ENCODE results near the gene HPS6.
"Not testable (repeated sequence)": the region's sequence is repeated elsewhere in the genome, so short reads cannot be mapped to it uniquely, and the experiment has no call there.

The HPS6 gene

GRCh38 chr10:102054881-102055646 is 10.1 kb upstream of the HPS6 start:
- Histone ChIP-seq H3K27ac (ENCODE audit: low read depth, low read length) (peak overlapping the region; percentile 75), H3K56ac (ENCODE audit: low read length) (peak overlapping the region; percentile 93), H3K4me3 (ENCODE audit: low read length) (peak overlapping the region; percentile 67), H3K9ac (ENCODE audit: low read length) (peak overlapping the region; percentile 75), H3K18ac (ENCODE audit: low read length) (peak overlapping the region; percentile 77), H3K4me2 (ENCODE audit: low read length) (peak overlapping the region; percentile 60)
- not testable (repeated sequence) for H3K27me3 ChIP-seq (ENCODE audit: insufficient read depth, low read length, poor library complexity); H4K5ac ChIP-seq (ENCODE audit: low read length); DNase-seq; H2BK120ac ChIP-seq (ENCODE audit: low read depth, low read length); H3K36me3 ChIP-seq (ENCODE audit: control insufficient read depth, insufficient read depth, low read length); H2BK5ac ChIP-seq (ENCODE audit: low read length); H3K79me2 ChIP-seq (ENCODE audit: control insufficient read depth, insufficient read depth, low read length); H3K79me1 ChIP-seq (ENCODE audit: low read length); H3K4ac ChIP-seq (ENCODE audit: low read depth, low read length); H3K23ac ChIP-seq (ENCODE audit: low read length); H4K8ac ChIP-seq (ENCODE audit: low read depth, low read length); H2BK15ac ChIP-seq (replicated peaks; ENCODE audit: low read depth); H3K4me1 ChIP-seq (ENCODE audit: control insufficient read depth, low read depth, low read length); H2AK5ac ChIP-seq (ENCODE audit: low read length)
- WGBS (ENCODE audit: extremely low coverage, insufficient coverage, low lambda C conversion rate) = no CpG with 5 or more reads among the region's 34 CpGs

- H3K79me1 ChIP-seq (ENCODE audit: low read length) = peaks cover 9% of the 10 kb centered on the region
- peak within 1 kb of the TSS; percentile 75 for H3K27ac ChIP-seq (ENCODE audit: low read depth, low read length)
- peak; percentile 99 for DNase-seq
- H3K18ac ChIP-seq (ENCODE audit: low read length) = peak within 1 kb of the TSS; percentile 77
- peaks cover 8% of the 10 kb centered on the region for H3K79me2 ChIP-seq (ENCODE audit: control insufficient read depth, insufficient read depth, low read length)
- no CpG with 5 or more reads among the region's 79 CpGs for WGBS (ENCODE audit: extremely low coverage, insufficient coverage, low lambda C conversion rate)
- H4K5ac ChIP-seq (ENCODE audit: low read length) = no peak within 1 kb of the TSS
- no peak within 1 kb of the TSS for H2AK5ac ChIP-seq (ENCODE audit: low read length)
- H3K4me1 ChIP-seq (ENCODE audit: control insufficient read depth, low read depth, low read length) = no peaks in the 10 kb centered on the region
- peak within 1 kb of the TSS; percentile 75 for H3K9ac ChIP-seq (ENCODE audit: low read length)
- H3K56ac ChIP-seq (ENCODE audit: low read length) = peak within 1 kb of the TSS; percentile 93
- H2BK120ac ChIP-seq (ENCODE audit: low read depth, low read length) = no peak within 1 kb of the TSS
- peak within 1 kb of the TSS; percentile 60 for H3K4me2 ChIP-seq (ENCODE audit: low read length)
- H3K4me3 ChIP-seq (ENCODE audit: low read length) = peak within 1 kb of the TSS; percentile 67
- H3K4ac ChIP-seq (ENCODE audit: low read depth, low read length) = peak within 1 kb of the TSS; percentile 72
- H2BK15ac ChIP-seq (replicated peaks; ENCODE audit: low read depth) = no peak within 1 kb of the TSS
- H2BK5ac ChIP-seq (ENCODE audit: low read length) = peak within 1 kb of the TSS; percentile 54
- no peaks in the 10 kb centered on the region for H3K27me3 ChIP-seq (ENCODE audit: insufficient read depth, low read length, poor library complexity)
- H4K8ac ChIP-seq (ENCODE audit: low read depth, low read length) = peak within 1 kb of the TSS; percentile 60
- no peaks in the 10 kb centered on the region for H3K36me3 ChIP-seq (ENCODE audit: control insufficient read depth, insufficient read depth, low read length)
- H3K23ac ChIP-seq (ENCODE audit: low read length) = no peak within 1 kb of the TSS
Measured at GRCh38 chr10:102055647-102056419, 9.3 kb upstream of the HPS6 start, which contains the start of gene ARMH3. Gene ARMH3 (minus strand): TSS chr10:102056173. CDS start chr10:102040114, 16,059 bp downstream.

GRCh38 chr10:102059987-102060386 is 5.2 kb upstream of the HPS6 start:
- Histone ChIP-seq H4K8ac (ENCODE audit: low read depth, low read length) (no peak overlapping the region), H3K9ac (ENCODE audit: low read length) (no peak overlapping the region), H3K27ac (ENCODE audit: low read depth, low read length) (no peak overlapping the region), H3K23ac (ENCODE audit: low read length) (no peak overlapping the region), H3K27me3 (ENCODE audit: insufficient read depth, low read length, poor library complexity) (no peaks in the 10 kb centered on the region), H2AK5ac (ENCODE audit: low read length) (no peak overlapping the region), H3K4me2 (ENCODE audit: low read length) (no peak overlapping the region), H3K18ac (ENCODE audit: low read length) (no peak overlapping the region), H2BK15ac (replicated peaks; ENCODE audit: low read depth) (no peak overlapping the region), H3K36me3 (ENCODE audit: control insufficient read depth, insufficient read depth, low read length) (no peaks in the 10 kb centered on the region), H2BK120ac (ENCODE audit: low read depth, low read length) (no peak overlapping the region), H2BK5ac (ENCODE audit: low read length) (no peak overlapping the region), H3K4me1 (ENCODE audit: control insufficient read depth, low read depth, low read length) (no peaks in the 10 kb centered on the region), H3K4ac (ENCODE audit: low read depth, low read length) (no peak overlapping the region), H3K79me1 (ENCODE audit: low read length) (no peaks in the 10 kb centered on the region), H3K79me2 (ENCODE audit: control insufficient read depth, insufficient read depth, low read length) (no peaks in the 10 kb centered on the region), H3K56ac (ENCODE audit: low read length) (no peak overlapping the region), H4K5ac (ENCODE audit: low read length) (no peak overlapping the region), H3K4me3 (ENCODE audit: low read length) (no peak overlapping the region)
- DNase-seq = no peak

- peak overlapping the region; percentile 54 for H3K56ac ChIP-seq (ENCODE audit: low read length)
Measured at GRCh38 chr10:102064503-102064867, 664 bp upstream of the HPS6 start.

GRCh38 chr10:102065561-102066398 is 631 bp downstream of the HPS6 start:
- Histone ChIP-seq H3K4me2 (ENCODE audit: low read length) (peak overlapping the region; percentile 79), H3K27ac (ENCODE audit: low read depth, low read length) (peak overlapping the region; percentile 83), H2BK15ac (replicated peaks; ENCODE audit: low read depth) (no peak overlapping the region), H3K27me3 (ENCODE audit: insufficient read depth, low read length, poor library complexity) (no peaks in the 10 kb centered on the region), H3K79me2 (ENCODE audit: control insufficient read depth, insufficient read depth, low read length) (no peaks in the 10 kb centered on the region), H2AK5ac (ENCODE audit: low read length) (no peak overlapping the region), H2BK120ac (ENCODE audit: low read depth, low read length) (no peak overlapping the region), H3K9ac (ENCODE audit: low read length) (peak overlapping the region; percentile 90), H3K4ac (ENCODE audit: low read depth, low read length) (peak overlapping the region; percentile 67), H3K4me1 (ENCODE audit: control insufficient read depth, low read depth, low read length) (no peaks in the 10 kb centered on the region), H2BK5ac (ENCODE audit: low read length) (no peak overlapping the region), H3K18ac (ENCODE audit: low read length) (peak overlapping the region; percentile 44), H4K8ac (ENCODE audit: low read depth, low read length) (peak overlapping the region; percentile 87), H3K56ac (ENCODE audit: low read length) (peak overlapping the region; percentile 93), H3K23ac (ENCODE audit: low read length) (no peak overlapping the region), H3K4me3 (ENCODE audit: low read length) (peak overlapping the region; percentile 80), H3K79me1 (ENCODE audit: low read length) (peaks cover 12% of the 10 kb centered on the region), H4K5ac (ENCODE audit: low read length) (no peak overlapping the region), H3K36me3 (ENCODE audit: control insufficient read depth, insufficient read depth, low read length) (no peaks in the 10 kb centered on the region)
- DNase-seq = peak; percentile 49
- no CpG with 5 or more reads among the region's 63 CpGs for WGBS (ENCODE audit: extremely low coverage, insufficient coverage, low lambda C conversion rate)

More at GRCh38 chr10:102064503-102064867, 664 bp upstream of the HPS6 start:
- Histone ChIP-seq H3K9ac (ENCODE audit: low read length) (peak overlapping the region; percentile 90), H2BK5ac (ENCODE audit: low read length) (no peak overlapping the region), H3K4me1 (ENCODE audit: control insufficient read depth, low read depth, low read length) (no peaks in the 10 kb centered on the region), H4K8ac (ENCODE audit: low read depth, low read length) (no peak overlapping the region), H3K4me2 (ENCODE audit: low read length) (no peak overlapping the region), H2BK15ac (replicated peaks; ENCODE audit: low read depth) (no peak overlapping the region), H3K4me3 (ENCODE audit: low read length) (no peak overlapping the region), H4K5ac (ENCODE audit: low read length) (no peak overlapping the region), H2BK120ac (ENCODE audit: low read depth, low read length) (no peak overlapping the region), H2AK5ac (ENCODE audit: low read length) (no peak overlapping the region), H3K4ac (ENCODE audit: low read depth, low read length) (no peak overlapping the region), H3K23ac (ENCODE audit: low read length) (no peak overlapping the region), H3K36me3 (ENCODE audit: control insufficient read depth, insufficient read depth, low read length) (no peaks in the 10 kb centered on the region), H3K27ac (ENCODE audit: low read depth, low read length) (no peak overlapping the region), H3K79me2 (ENCODE audit: control insufficient read depth, insufficient read depth, low read length) (no peaks in the 10 kb centered on the region), H3K27me3 (ENCODE audit: insufficient read depth, low read length, poor library complexity) (no peaks in the 10 kb centered on the region), H3K79me1 (ENCODE audit: low read length) (peaks cover 12% of the 10 kb centered on the region), H3K18ac (ENCODE audit: low read length) (no peak overlapping the region)
- peak; percentile 17 for DNase-seq
- WGBS (ENCODE audit: extremely low coverage, insufficient coverage, low lambda C conversion rate) = no CpG with 5 or more reads among the region's 2 CpGs
